Ureter (tissue), 1 donor: ENCODE data around the gene ACBD6. TPM values are rescaled to one million over a fixed set of nuclear protein-coding genes. Genes with fewer than 3 reads are reported as not detected.
"Not testable (repeated sequence)": the region's sequence is repeated elsewhere in the genome, so short reads cannot be mapped to it uniquely, and the experiment has no call there.

Experiments used
- DNase-seq: peaks from one replicate; pipeline ENCODE4 v3.0.0-alpha.2; 2020; ENCODE audit warnings: low spot score
- total RNA-seq: library from RNA; stranded (reverse); gene quantifications from one replicate; pipeline ENCODE4 v1.2.4, GENCODE V29; 2023
- donor health status: DM: yes; HTN: yes; CAD: no.

Gene ACBD6
- total RNA-seq, 1 donor from 2014 or later, result 48.2 TPM

DNA sequence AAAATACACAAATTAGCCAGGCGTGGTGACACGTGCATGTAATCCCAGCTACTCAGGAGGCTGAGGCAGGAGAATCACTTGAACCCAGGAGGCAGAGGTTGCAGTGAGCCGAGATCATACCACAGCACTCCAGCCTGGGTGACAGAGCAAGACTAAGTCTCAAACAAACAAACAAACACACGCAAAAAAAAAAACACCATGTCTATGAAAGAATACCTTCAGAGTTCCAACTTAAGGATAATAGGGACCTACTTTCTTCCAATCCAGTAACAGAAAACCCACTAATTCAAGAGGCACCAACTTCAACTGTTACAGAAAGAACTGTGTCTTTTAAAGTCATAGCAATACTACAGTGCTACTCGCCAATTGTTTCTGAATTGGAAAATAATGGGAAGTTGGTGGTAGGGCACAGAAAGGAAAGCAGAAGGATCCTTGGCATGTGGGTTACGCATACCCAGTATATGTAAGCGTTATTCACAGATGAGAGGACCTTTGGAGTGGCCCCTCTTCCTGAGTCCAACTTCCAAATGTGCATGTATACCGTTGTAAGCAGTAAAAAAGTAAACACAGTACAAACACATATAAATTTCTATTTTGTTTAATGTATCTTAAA lies 87.0 kb downstream of the ACBD6 start:
- DNase-seq, result no peak

GRCh38 chr1:180412583-180412982 lies 89.8 kb downstream of the ACBD6 start:
- DNase-seq, result no peak

- DNase-seq, result not testable (repeated sequence)
These were observed 94.2 kb downstream of the ACBD6 start for GRCh38 chr1:180408128-180408527.

DNA sequence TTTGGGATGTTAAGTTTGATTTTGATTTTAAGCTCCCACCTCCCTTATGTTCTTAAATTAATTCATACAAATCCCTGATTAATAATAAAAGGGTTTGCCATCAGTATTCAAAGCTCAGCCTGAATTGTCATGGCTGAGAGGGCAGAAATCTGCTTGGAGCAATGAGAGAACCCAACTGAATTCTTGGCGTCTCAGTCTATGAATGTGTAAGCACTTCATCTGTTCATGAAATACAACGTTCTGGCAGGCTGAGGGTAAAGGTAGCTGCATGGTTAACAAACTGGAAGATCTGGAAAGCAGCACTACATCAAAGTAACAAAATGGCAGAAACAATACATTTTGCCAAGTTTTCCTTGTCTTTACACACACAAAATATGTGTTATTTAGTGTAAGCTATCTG lies 95.3 kb downstream of the ACBD6 start:
- no peak for DNase-seq

- DNase-seq, result no peak
These were observed 99.8 kb downstream of the ACBD6 start for GRCh38 chr1:180402551-180402950.

DNA sequence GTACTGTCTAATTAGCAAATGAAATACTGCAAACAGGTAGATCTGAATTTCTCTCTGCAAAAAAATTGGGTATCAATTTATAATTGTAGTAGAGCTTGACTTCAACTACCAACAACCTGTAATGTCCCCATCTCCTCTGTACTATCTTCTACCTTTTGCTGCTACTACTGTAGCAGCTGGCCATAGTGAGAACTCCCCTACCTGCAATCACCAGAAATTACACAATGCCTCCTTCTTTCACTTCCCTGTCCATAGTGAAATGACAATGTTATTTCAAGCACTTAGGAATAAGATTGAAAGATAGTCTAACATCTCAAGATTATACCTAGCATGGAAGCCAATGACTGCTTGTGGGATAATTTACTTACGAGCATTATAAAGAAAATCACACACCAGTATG lies 100.4 kb downstream of the ACBD6 start:
- no peak for DNase-seq

DNA sequence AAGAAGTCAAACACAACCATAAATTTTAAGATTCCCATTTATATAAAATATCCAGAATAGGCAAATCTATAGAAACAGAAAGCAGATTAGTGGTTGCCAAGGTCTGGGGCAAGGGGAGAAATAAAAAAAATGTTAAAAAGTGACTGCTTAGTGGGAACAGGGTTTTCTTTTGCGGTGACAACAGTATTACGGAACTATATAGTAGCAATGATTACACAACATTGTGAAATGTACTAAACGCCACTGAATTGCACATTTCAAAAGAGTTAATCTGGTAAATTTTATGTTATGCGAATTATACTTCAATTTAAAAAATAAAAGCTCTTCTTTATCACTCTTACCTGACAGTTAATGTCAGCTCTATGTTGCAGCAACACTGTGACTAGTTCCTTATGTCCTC lies 105.2 kb downstream of the ACBD6 start:
- DNase-seq, result no peak

- no peak for DNase-seq
These were observed 109.8 kb downstream of the ACBD6 start for GRCh38 chr1:180392427-180393145.

DNA sequence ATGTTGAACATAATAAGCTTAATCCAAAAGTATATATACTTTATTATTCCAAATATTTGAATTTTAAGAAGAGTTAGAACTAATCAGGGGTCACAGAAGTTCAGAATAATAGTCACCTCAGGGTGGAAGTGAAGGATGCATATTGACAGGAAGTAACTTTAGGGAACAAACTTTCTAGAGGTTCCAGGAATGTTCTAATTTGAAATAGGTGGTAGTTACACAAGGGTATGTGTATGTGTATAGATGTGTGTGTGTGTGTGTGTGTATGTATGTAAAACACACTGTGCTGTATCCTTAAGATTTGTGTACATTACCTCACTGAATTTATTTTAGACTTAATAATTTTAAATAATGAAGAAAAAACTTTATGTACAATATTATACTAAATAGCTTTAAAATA lies 110.4 kb downstream of the ACBD6 start:
- no peak for DNase-seq

GRCh38 chr1:180387413-180387812 lies 115.0 kb downstream of the ACBD6 start:
- no peak for DNase-seq

- no peak for DNase-seq
These were observed 115.5 kb downstream of the ACBD6 start for GRCh38 chr1:180386745-180387367.

GRCh38 chr1:180385144-180385543 lies 117.2 kb downstream of the ACBD6 start:
- no peak for DNase-seq

GRCh38 chr1:180384286-180385005 lies 117.9 kb downstream of the ACBD6 start:
- DNase-seq, result no peak

- no peak for DNase-seq
These were observed 119.9 kb downstream of the ACBD6 start for GRCh38 chr1:180382326-180383115.

DNA sequence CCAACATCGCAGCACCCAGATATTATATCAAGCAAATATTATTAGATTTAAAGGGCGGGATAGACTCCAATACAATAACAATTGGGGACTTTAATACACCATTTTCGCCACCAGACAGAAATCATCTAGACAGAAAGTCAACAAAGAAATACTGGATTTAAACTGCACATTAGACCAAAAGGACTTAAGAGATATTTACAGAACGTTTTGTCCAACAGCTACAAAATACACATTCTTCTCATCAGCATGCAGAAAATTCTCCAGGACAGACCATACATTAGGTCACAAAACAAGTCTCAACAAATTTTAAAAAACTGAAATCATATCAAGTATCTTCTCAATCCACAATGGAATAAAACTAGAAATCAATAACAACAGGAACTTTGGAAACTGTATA lies 121.2 kb downstream of the ACBD6 start:
- no peak for DNase-seq

- DNase-seq, result no peak
These were observed 121.9 kb downstream of the ACBD6 start for GRCh38 chr1:180380259-180381183.

- no peak for DNase-seq
These were observed 125.6 kb downstream of the ACBD6 start for GRCh38 chr1:180376800-180377199.

- no peak for DNase-seq
These were observed 126.1 kb downstream of the ACBD6 start for GRCh38 chr1:180376253-180376652.

DNA sequence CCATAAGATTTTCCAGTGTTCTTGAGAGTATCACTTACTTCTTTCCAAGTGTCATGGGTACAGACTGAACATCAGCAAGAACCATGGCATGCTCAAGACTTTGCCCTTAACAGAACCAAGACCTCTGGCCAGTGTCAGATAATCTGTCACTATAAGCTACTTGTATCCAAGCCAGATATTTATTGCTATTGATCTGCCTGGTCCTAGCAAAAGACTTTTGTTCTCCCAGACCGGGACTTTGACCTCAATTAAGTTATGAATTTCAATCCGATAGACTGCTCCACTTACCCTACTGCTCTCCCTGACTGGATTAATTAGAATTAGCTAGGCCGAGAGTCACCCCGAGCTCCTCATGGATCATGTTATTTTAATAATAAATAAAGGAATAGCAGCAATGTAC lies 129.6 kb downstream of the ACBD6 start:
- DNase-seq, result no peak

GRCh38 chr1:180370597-180370996 lies 131.8 kb downstream of the ACBD6 start:
- no peak for DNase-seq

DNA sequence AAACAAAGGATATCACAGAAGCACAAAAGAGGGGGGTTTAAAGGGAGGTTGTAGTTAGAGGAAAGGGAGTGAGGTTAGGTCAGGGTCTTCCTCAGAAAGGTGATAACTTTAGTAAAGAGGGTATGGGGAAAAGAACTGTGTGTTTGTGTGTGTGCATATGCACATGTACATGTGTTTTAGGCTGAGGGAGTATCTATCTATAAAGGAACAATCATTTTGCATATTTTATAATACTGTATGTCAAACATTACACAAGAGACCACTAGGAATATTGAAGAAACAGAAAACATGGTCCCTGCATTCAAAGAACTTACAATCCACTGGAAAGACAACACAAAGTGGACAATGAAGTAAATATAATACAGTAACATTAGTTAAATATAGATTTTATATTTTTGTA lies 132.2 kb downstream of the ACBD6 start:
- no peak for DNase-seq
